IMR-90 (cell line): ENCODE data around the gene ATG101.

Source experiments
- BHLHE40 ChIP-seq: fragments of 150-350 bp; IDR thresholded peaks from 2 replicates; pipeline ENCODE4 v1.6.1; 2016; ENCODE audit warnings: mild to moderate bottlenecking, low read depth, low read length
- CTCF ChIP-seq: conservative IDR thresholded peaks from 2 replicates; pipeline ENCODE4 v1.5.1; 2012; ENCODE audit warnings: mild to moderate bottlenecking, low read depth, low read length, improper control_type of control experiment
- POLR2A ChIP-seq: IDR thresholded peaks from 2 replicates; pipeline ENCODE4 v1.6.1; 2012; ENCODE audit warnings: mild to moderate bottlenecking, low read depth, low read length
- RAD21 ChIP-seq: IDR thresholded peaks from 2 replicates; pipeline ENCODE4 v1.6.1; 2012; ENCODE audit warnings: low read length, improper control_type of control experiment

- TF ChIP-seq CTCF (no peak), BHLHE40 (no peak), RAD21 (no peak), POLR2A (no peak; the same call in 1 of the 2 replicates)
These were observed 31.3 kb upstream of the ATG101 start for GRCh38 chr12:52038447-52038846.
